RWPE1 (cell line): ENCODE measurements around the gene FAM227B.

Source experiments
- CTCF ChIA-PET: fragments of 350-600 bp; sonication (Branson Sonifier 250); formaldehyde crosslinking; extraction: SDS; loops from one replicate; lab custom pipeline; 2021; lab: Yijun Ruan, JAX
- POLR2A ChIA-PET: fragments of 400-600 bp; formaldehyde crosslinking; extraction: SDS; loops from one replicate; lab custom pipeline; 2020; ENCODE audit warnings: antibody characterized with exemption; ENCODE audit not compliant: low non-redundant PET; lab: Yijun Ruan, JAX
- DNase-seq: peaks from one replicate; pipeline ENCODE4 v3.0.0; 2012; ENCODE audit warnings: low spot score
- H3K27ac ChIP-seq: fragments of 450-650 bp; 2 replicates; pipeline ENCODE4 v1.5.1; 2017
- CTCF ChIP-seq: fragments of 450-650 bp; conservative IDR thresholded peaks from 2 replicates; pipeline ENCODE4 v1.5.1; 2017; ENCODE audit warnings: low read depth, mild to moderate bottlenecking

FAM227B gene

DNA sequence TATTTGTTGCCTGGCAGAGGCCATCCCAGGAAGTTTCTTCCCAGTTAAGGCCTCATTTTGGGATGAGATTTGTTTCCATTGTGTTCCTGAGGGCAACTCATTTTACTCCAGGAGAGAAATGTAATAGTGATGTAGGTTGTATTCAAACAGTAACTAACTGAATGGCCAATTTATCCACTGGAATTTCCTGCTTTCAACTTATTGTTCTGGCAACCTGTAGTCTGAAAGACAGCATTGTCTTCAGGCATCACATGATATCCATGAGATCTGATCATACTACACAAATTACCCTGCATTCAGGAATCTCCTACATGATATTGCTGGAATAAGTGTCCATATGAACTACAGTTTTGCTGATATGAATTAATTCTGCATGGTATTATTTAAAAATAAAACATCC is 277.1 kb downstream of the FAM227B start:
- H3K27ac ChIP-seq = no peak overlapping the region
- ChIA-PET POLR2A (no interaction called here), CTCF (no interaction called here)
- no peak for DNase-seq
- TF ChIP-seq CTCF = no peak

DNA sequence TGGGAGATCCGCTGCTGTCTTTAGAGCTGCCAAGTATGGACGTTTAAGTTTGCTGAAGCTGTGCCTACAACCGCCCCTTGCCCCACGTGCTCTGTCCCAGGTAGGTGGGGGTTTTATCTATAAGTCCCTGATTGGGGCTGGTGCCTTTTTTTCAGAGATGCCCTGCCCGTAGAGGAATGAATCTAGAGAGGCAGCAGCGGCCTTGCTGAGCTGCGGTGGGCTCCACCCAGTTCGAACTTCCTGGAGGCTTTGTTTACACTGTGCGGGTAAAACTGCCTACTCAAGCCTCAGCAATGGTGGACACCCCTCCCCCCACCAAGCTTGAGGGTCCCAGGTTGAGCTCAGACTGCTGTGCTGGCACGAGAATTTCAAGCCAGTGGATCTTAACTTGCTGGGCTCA is 281.0 kb downstream of the FAM227B start:
- ChIA-PET POLR2A (no interaction called here), CTCF (no interaction called here)
- no peak overlapping the region for H3K27ac ChIP-seq
- TF ChIP-seq CTCF = no peak
- no peak for DNase-seq

DNA sequence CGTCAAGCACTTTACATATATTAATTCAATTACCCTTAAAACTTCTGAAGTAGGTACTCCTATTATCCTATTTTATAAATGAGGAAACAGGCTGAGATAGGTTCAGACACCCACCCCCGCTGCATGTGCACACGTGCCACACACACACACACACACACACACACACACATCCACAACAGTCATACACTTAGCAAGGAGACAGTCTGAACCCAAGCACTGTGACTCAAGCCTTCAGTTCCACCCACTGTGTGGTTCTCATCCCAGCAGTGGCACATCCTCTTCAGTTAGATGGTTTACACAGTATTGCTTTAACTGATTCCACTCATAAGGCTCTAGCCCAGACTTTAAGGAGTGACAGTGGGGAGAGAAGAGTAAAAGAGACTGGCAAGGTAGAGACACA is 288.7 kb downstream of the FAM227B start:
- POLR2A ChIA-PET = no interaction called here
- no peak overlapping the region for H3K27ac ChIP-seq
- TF ChIP-seq CTCF = no peak
- CTCF ChIA-PET = no interaction called here
- DNase-seq = no peak

DNA sequence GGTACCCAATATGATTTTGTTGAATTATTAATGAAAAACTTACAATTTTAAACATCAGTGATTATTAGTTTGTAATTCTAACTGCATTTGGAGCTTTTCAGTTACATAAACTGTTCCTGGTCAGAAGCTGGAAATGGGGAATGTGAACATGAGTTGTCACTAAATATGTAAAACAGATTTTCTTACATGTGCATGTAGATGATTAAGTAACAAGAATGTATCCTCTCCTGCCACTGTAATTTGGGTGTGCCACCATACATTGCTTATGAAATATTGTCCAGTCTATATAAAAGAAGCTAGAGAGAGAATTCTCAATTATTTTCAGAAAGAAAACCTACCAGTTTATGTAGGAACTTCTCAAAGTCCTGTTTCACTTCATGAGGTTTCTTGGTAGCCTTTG is 289.2 kb downstream of the FAM227B start:
- no peak overlapping the region for H3K27ac ChIP-seq
- no peak for TF ChIP-seq CTCF
- POLR2A ChIA-PET = no interaction called here
- CTCF ChIA-PET = no interaction called here
- no peak for DNase-seq

- POLR2A ChIA-PET = no interaction called here
- CTCF ChIA-PET = no interaction called here
- H3K27ac ChIP-seq = no peak overlapping the region
- TF ChIP-seq CTCF = no peak
- no peak for DNase-seq
Measured at GRCh38 chr15:49330166-49330565, 290.5 kb downstream of the FAM227B start.

DNA sequence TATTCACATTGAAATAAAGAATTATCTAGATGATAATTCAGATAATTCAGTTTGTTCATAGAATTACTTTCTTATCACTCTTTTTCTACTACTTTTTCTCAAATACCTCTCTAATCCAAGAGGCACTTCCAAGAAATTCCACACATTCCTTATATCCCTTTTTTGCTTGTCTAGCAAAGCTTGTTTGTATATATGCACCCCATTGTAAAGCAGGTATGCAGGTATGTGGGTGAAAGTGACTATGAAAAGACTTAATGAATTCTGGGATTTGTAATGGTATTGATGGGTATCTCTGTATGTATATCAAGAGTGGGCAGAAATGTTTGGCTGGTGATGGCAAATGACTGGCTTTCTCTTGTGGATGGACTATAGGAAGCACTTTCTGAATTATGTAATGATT is 291.7 kb downstream of the FAM227B start:
- TF ChIP-seq CTCF = no peak
- ChIA-PET CTCF (no interaction called here), POLR2A (no interaction called here)
- no peak overlapping the region for H3K27ac ChIP-seq
- no peak for DNase-seq

DNA sequence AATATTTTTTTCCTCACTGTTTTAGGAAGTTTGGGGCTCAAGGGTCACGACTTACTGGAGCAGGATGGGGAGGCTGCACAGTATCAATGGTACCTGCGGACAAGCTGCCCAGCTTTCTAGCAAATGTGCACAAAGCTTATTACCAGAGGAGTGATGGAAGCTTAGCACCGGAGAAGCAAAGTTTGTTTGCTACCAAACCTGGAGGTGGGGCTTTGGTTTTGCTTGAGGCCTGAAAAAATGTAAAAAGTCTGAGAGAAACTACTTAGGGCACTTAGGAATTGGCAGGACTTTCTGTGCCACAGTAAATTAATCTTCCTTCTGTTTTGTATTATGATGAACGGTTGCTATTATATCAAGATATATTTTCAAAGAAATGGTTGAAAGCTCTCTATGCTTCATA is 292.7 kb downstream of the FAM227B start:
- no peak for TF ChIP-seq CTCF
- ChIA-PET CTCF (no interaction called here), POLR2A (no interaction called here)
- DNase-seq = no peak
- no peak overlapping the region for H3K27ac ChIP-seq
